Neural progenitor cell (in vitro differentiated cells): ENCODE data around the gene HTT.

Experiments
- CTCF ChIP-seq: fragments of 200-600 bp; sonication (generic); IDR thresholded peaks from 2 replicates; pipeline ENCODE4 v1.5.1; 2017; ENCODE audit warnings: antibody characterized with exemption, mild to moderate bottlenecking
- EZH2 ChIP-seq: fragments of 200-600 bp; sonication (generic); IDR thresholded peaks from 2 replicates; pipeline ENCODE4 v1.6.1; 2017; ENCODE audit warnings: antibody characterized with exemption, mild to moderate bottlenecking, moderate library complexity
- EZH2phosphoT487 ChIP-seq: fragments of 200-600 bp; sonication (generic); IDR thresholded peaks from 2 replicates; pipeline ENCODE4 v1.6.1; 2017; ENCODE audit warnings: antibody characterized with exemption

GRCh38 chr4:3060946-3061345, 13.5 kb upstream of the HTT start:
- TF ChIP-seq EZH2phosphoT487 = no peak
- no peak for TF ChIP-seq CTCF
- no peak for TF ChIP-seq EZH2
